Measurements from ENCODE around the gene FIGN.

Gene FIGN, protein sequence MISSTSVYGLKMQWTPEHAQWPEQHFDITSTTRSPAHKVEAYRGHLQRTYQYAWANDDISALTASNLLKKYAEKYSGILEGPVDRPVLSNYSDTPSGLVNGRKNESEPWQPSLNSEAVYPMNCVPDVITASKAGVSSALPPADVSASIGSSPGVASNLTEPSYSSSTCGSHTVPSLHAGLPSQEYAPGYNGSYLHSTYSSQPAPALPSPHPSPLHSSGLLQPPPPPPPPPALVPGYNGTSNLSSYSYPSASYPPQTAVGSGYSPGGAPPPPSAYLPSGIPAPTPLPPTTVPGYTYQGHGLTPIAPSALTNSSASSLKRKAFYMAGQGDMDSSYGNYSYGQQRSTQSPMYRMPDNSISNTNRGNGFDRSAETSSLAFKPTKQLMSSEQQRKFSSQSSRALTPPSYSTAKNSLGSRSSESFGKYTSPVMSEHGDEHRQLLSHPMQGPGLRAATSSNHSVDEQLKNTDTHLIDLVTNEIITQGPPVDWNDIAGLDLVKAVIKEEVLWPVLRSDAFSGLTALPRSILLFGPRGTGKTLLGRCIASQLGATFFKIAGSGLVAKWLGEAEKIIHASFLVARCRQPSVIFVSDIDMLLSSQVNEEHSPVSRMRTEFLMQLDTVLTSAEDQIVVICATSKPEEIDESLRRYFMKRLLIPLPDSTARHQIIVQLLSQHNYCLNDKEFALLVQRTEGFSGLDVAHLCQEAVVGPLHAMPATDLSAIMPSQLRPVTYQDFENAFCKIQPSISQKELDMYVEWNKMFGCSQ

DNA sequence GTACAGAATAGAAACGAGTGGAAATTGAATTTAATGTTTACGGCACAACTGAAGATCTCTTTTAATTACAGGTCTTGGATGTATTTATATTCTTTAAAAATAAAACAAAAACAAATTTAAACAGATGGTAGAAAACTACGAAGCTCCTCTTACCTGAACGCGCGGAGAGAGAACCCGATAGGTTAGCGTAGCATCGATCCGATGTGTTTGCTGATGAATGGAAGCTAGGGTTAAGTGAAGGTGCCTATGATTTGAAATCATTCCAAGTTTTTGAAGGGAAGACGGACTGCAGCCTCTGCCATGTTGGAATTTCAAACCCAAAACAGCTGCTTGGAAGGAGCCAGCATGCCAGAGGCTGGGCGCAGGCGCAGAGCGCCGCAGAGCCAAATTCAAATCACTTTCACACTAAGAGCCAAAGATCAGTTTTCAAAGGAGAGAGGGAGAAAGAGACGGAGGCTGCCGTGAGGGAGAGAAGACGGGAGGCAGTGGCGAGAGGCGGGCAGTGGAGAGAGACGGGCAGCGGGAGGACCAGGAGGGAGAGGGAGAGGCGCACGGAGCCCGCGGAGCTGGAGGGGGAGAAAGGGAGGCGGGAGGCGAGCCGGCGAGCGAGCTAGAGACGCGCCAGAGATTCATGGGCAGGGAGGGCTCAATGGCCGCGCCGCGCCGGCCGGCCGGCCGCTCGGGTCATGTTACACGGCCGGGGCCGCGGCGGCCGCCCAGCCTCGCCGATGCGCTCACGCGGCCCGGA lies at the start of gene FIGN:
Gene FIGN, minus strand, starts transcription at position 324 of the 748 bp plus-strand sequence. CDS start 1,081 bp downstream, outside the sequence.
- no peak for DNase-seq

DNA sequence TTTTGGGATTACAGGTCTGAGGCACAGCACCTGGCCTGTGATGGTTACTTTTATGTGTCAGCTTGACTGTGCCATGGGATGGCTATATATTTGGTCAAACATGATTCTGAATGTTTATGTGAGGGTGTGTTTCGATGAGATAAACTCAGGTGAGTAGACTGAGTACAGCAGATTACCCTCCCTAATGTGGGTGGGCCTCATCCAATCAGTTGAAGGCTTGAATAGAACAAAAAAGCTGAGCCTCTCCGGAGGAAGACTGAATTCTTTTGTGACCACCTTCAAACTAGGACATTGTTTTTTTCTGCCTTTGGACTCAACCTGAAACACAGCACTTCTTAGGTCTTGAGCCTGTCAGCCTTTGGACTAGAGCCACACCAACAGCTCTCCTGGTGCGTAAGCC lies 49.4 kb upstream of the FIGN start:
- DNase-seq = no peak

DNA sequence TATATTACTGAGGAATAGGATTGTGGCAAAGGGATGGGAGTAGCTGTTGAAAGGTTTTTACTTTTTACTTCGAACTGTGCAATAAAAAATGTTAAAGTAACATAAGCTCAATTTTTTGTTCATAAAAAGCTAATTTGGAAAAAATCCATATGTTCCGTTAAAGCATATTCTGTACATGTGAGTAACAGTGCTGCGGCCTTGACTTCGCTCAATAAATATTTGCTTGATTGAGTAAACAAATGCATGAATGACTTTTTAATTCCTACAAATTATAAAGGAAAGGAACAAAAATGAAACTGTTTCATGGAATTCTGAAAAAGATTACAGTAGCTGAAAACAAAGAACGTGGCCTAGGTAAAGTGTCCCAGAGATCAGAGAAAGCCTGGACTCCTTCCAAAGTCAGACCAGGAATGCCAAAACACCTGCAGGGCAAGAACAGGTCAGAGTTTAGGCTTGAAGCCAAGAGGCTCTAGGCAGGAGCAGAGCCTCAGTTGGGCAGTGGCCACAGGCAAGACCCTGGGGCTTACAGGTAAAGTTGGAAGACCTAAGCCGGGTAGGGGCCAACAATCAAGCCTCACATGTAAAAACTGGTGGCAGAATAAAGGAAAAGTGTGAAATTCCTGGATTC lies 44.3 kb upstream of the FIGN start:
- no peak for DNase-seq

DNA sequence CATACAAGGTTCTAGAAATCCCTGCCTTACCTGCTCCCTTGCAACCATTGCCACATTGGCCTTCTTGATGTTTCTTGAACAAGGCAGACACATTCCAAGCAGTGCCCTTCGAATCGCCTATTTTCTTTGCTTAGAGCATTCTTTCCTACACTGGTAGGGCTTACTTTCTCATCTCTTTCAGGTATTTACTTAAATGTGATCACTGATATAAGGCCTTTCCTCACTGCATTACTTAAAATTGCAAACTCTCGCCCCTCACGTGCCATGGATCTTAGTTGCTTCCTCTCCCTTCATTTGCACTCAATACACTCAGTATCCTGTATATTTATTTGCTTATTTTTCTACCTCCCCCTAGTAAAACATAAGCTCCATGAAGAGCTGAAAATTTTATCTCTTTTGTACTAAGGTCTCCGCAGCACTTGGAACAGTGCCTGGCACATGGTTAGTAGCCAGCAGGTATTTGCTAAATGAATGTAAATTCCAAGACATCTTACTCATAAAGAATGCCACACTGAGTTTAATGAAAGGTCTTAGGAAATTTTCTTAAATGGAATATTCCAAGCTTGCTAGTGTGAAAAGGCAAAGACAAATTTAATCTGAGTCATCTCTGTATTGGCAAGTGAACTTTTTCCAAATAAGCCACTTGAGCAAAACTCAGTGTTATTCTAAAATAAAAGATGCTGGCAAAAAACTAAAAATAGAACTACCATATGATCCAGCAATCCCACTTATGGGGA lies 42.4 kb upstream of the FIGN start:
- DNase-seq = no peak

DNA sequence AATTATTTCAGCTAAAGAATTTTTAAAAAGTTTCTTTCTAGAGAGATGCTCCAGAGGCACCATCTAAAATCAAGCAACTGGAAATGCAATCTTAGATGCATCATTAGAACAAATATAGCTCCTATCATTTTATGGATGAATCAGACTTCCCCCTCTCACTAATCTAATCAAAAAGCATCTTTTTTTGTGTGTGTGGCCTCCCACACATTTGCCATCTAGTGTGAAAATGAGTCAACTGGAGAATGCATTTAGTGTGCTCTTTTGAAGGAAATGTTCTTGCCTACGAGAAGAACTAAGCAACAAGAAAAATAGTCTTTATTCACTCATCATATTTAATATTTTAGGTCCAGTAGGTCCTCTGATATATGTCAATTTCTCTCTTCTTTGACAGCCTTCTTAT lies 39.5 kb upstream of the FIGN start:
- DNase-seq = no peak

DNA sequence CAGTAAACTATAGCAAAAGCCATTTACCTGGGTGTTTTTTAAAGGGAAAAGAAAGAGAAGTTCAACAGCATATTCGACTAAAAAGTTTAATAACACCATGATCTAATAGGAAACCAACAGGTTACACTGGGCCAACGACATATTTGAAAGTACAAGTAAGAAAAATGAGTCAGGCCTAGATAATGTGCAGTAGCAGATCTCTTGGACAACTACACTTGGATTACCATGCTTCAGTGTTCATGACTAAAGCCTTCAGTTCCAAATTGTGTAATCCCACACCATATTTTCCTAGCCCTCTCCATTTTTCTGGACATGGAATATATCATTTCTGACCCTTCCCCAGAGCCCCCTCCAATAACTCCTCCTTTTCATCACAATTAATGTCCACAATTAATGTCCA lies 39.1 kb upstream of the FIGN start:
- no peak for DNase-seq

DNA sequence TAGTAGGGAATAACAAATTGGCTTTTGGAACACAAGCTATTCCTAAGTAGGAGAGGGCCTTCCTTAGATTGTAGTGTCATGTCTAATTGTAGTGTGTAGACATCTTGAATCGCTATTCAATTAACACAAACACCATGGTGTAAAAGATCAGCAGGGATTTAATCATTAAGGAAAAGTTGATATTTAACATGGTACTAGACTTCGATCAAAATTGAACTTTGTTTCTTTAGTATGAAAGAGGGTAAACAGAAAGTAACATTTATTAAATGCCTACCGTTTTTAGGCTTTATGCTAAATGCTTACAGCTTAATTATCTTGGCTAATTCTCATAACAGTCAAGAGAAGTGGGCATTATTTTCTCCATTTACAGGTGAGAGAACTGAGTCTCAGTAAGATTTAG lies 37.5 kb upstream of the FIGN start:
- no peak for DNase-seq

DNA sequence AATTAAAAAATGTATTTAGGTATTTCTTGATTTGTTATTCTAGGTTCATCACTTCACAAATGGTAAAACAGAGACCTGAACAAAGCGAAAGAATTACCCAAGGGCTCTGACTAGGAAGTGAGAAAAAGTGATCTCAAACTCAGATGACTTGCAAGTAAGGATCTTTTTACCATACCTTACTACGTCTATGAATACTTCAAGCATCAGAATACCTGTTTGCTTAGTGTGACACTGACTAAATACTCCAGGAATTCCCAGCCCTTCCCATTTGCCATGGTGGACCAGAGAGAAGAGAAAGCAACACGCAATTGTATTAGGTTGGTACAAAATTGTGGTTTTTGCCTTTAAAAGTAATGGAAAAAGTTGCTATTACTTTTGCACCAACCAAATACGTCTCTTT lies 35.8 kb upstream of the FIGN start:
- DNase-seq = no peak

DNA sequence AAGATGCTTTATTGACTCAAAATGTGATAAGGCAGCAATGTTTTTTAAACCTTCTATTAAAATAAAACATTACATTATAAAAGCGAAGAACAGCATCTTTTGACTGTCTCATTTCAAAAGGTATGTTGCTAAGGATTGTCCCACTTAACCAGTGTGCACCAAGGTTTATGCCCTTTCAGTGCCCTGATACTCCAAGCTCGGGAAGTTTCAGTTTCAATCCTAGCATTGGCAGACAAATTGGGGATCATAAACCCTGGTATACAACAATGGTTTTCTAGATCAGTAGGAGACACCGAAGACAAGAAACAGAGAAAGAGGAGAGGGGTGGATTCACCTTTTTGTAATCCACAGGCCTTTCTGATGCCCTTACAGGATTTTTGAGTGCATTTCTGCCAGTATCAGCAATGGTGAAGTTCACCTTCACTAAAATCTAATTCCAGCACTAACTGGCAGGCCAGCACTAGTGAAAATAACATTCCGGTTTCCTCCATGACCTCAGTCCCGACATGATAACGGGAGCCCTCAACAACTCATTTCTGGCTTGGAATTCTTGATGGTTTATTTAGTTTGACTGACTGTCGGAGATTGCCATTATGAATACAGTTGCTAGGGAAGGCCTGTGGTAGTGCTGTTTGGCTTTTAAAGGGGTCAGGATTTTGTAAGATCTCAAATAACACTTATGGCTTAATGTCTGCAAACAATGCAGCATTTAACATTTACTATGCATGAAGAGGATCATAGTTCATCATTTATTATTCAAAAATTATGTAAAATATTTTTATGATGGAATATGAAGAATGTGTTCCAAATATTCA lies 33.3 kb upstream of the FIGN start:
- DNase-seq = no peak

DNA sequence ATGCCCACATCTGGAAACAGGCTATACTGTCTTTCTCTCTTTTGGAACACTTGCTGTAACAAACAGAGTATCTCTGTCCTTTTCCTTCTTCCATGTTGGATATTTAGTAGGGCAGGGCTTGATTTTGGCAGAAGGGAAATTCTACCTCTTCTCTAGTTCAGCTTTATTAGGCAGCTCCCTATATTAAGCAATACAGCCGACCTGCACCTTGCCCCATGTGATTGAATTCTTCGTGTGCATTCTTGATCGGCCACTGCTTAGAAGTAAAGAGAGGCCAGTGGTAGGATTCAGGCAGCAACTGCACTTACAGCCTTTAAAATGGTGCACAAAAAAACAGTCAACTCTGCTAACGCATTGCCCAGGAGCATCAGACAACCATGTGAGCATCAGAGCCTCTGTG lies 31.3 kb upstream of the FIGN start:
- DNase-seq = no peak

DNA sequence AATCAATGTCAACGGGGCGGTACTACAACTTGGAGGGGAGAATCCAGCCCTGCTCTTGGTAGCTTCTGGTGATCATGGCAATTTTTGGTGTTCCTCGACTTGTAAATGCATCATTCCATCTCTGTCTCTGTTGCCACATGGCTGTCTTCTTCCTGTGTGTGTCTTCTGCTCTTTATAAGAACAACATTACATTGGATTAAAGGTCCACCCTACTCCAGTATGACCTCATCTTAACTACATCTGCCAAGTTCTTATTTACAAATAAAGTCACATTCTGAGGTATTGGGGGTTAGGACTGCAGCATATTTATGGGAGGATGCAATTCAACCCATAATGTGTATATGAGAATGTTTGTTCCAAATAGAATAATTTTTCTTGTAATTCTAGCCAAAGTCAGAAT lies 28.8 kb upstream of the FIGN start:
- no peak for DNase-seq

DNA sequence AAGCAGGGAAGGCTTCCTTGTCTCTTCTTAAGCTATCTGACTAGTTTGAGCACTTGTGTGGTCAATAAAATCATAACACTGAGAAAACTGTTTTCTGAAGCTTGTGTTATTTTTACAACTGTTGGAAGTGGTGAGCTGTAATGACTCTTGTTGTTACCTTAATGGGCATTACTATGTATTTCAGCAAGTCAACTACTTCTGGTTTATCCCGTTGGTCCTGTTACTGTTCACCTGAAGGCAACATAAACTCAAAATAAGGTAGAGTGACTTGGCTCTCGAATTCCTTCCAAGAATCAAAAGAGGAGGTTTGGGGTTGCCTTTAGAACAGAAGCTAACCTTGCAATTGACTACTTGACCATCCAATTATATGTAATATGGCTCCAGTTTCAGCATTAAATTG lies 23.2 kb upstream of the FIGN start:
- DNase-seq = no peak

DNA sequence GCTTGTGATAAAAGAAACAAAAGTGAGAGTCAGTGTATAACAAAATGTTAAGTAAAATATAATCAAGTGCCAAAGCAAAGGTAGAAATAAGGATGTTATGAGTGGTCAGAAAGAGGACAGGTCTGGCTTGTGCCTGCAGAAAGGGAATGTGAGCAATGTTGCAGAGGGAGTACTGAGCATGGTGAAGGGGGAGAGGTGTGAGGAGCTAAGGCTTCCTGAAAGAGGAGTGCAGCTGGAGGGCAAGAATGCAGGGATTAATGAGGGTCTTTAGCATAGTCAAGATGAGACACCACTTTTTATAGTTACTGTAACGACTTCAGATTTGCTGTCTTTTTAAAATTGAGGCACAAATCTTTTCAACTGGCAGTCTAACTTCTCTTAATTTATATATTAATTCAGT lies 22.0 kb upstream of the FIGN start:
- no peak for DNase-seq

DNA sequence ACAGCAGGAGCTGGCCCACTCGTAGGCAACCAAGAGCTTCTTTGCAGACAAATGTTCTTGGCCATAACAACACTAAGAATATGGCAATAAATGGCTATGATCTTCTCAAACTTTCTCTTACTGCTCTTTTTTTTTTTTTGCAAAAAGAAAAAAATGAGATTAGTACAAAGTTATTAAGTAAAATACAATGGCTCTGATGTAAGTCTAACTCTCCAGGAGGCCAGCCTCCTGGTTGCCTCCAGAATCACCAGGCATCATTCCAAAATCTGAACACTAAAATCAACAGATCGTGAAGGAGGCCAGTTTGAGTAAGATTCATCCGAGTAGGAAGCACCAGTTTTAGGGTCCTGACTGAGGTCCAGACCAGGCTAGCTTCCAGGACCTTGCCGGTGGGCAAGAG lies 20.8 kb upstream of the FIGN start:
- no peak for DNase-seq

DNA sequence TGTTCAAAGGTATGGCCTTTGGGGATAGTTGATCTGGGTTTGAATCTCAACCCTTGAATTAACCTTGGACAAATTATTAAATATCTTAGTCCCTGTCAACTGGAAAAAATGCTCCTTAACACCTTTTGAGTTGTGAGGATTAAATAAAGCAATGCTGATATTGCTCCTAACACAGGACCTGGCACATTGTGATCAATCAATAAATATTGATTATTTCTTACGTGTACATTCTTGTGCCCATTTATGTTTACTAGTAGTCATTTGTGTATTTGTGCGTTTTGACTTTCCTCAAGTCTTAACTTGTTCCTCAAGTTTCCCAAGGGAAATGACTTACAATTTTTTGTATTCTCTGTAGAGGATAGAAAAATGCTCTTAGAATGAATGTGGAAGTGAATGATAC lies 19.6 kb upstream of the FIGN start:
- DNase-seq = no peak

DNA sequence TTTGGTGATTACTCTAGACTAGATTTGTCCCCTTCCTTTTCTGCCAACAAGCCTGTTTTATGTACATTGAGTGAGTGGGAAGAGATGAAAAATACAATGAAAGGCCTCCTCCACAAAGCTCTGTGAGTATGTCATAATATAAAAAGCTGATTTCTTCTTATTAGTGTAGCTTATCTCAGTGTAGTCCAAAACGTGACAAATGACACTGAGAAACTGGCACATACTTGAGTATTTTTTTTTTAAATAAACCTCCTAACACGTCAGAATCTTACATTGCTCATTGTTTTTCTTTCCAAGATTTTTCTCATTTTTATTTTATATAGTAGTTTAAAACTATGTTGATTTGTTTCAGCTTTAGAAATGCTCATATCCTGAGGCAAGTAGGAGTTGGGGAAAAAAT lies 17.9 kb upstream of the FIGN start:
- DNase-seq = no peak

DNA sequence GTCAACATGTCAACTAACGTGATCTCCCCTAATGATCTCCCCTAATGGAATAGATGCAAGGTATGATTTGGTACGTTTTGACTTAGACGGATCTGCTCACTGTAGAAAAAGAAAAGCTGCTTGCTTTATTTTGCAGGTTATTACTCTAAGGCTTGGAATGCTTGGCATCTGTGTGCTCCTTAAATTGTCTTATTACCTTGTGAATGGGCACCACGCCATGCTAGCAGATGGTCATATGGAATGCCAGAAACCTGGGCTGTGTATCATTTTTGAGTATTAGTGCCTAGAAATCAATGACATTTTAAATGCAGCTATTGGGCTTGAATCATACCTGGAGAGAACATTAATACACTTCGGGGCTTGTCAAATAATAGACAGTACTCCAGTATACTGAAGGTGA lies 16.5 kb upstream of the FIGN start:
- DNase-seq = no peak

DNA sequence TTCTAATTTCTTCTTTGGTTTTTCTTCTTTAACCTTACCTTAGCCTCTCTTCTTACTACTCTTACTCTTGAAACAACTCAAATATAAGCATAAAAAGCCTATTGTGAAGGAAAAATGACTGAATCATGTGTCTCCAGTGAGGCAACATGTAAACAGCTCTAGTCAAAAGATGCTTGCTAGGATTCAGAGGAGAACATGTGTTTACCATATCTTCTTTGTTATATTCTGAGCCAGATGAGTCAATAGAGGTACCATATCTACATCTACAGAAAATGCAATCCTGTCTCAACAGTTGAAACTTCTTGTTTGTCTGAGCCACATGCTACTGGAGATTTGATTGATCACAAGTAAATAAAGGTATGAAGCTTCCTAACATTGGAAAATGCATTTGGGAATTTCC lies 15.9 kb upstream of the FIGN start:
- DNase-seq = no peak

DNA sequence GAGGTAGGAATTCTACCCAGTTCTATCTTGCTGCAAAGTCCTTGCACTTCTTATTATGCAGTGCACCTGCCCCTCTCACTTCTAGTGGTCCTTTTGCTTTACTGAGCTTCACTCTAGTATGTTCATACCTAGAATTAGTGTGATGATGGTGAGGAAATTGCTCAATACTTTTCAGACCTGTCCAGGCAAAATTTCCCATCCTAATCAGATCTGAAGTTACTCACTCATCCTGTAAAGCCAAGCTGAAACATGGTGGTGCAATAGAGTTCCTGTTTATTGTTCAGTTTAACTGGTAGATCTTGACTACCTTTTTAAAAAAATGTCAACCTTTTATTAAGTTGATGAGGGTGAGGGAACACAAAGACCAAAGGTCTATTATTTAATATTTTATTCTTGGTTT lies 12.6 kb upstream of the FIGN start:
- no peak for DNase-seq

DNA sequence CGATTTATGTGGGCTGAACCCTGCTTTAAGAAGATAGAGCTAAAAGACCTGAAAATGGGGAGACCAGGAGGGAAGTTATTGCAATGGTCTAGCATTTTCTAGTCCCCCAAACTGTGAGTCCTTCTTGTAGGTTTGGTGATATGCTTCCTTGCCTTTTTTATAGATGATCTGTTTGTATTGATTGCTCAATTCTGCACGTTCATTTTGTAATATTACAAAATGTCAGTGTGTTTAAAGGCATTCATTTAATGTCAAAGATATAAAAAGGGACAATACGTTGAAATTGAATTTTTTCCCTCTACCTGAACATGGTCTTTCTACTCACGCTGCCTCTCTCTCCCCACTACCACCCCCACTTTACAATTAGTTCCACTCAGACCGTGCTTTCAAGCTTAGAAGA lies 5.6 kb upstream of the FIGN start:
- DNase-seq = no peak

DNA sequence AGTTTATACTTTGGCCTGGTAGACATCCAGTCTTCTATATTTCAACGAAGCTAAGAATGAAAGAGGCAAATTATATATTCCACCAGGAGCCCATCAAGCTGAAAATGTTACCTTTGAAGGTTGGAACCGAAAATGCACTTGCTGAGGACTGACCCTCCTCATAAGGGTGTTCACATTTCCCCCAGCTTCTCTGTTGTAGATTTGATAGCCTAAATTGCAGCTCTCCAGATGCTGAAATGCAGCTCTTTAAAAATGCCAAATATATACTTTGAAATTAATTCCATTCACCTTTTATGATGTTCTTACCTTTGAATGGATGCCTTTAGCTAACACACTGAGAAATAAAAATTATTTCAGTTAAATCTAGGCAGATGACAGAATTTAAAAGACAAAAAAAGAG lies 1.8 kb upstream of the FIGN start:
- no peak for DNase-seq

DNA sequence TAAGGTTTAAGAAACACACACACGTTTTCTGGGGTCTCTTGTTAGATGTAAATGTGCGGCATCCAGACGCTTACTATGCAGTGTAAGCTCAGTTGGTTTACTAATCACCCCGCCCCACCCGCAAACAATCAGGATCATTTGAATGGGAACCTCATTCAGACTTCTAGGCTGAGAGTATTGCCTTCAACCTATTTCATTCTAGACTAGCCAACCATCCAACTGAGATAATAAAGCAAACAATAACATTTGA lies 1.3 kb upstream of the FIGN start:
- no peak for DNase-seq
